ENCODE results near the gene ASTN2. TPM values are rescaled to one million over a fixed set of nuclear protein-coding genes. Genes with fewer than 3 reads are reported as not detected.

Gene ASTN2
- total and polyA plus RNA-seq, 2 donors (not counting 3 experiments of a cell fraction or from before 2014, with no cell fraction given) = 1.0 to 1.9 TPM

DNA sequence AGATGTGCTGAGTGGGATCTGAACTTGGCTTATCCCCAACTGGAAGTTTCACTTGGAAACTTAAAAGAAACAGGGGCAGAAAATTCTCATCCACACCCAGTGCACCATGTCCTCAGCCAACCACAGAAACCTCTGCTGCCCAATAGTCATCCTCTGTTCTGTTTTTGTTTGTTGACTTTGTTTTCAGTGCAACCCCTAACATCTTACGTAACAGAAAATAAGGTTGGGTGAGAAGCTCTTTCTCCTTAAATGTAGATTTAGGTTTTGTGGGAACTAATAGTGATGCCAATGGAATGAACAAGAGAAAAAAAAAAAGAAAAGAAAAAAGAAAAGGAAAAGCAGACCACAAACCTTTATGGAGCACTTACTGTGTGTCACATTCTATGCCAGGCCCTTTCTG, 998.4 kb downstream of the ASTN2 start:
- DNase-seq (ENCODE audit: low read depth, low spot score) = no peak
- Histone ChIP-seq H3K9me3 (replicated peaks; ENCODE audit: control insufficient read depth, insufficient read depth, low read length) (no peaks in the 10 kb centered on the region), H3K9ac (replicated peaks; ENCODE audit: extremely low read depth, insufficient read depth, low read length) (no peak overlapping the region), H4K20me1 (replicated peaks; ENCODE audit: control insufficient read depth, extremely low read depth, insufficient read depth, low read length) (no peaks in the 10 kb centered on the region), H3K4me3 (replicated peaks in 1 of 3; ENCODE audit: insufficient read depth in 1 of 3, low read depth in 1 of 3, low read length in 3 of 3) (no peak overlapping the region), H3K9me1 (replicated peaks; ENCODE audit: control insufficient read depth, extremely low read depth, insufficient read depth, low read length) (no peaks in the 10 kb centered on the region), H3K27me3 (ENCODE audit: control insufficient read depth in 2 of 2, insufficient read depth in 2 of 2, low read length in 2 of 2) (no peaks in the 10 kb centered on the region), H3K27ac (ENCODE audit: insufficient read depth, low read depth, low read length) (no peak overlapping the region), H2AFZ (ENCODE audit: low read depth, low read length) (no peak overlapping the region), H3K36me3 (ENCODE audit: control insufficient read depth in 2 of 2, extremely low read depth in 1 of 2, insufficient read depth in 2 of 2, low read length in 2 of 2) (no peaks in the 10 kb centered on the region), H3K4me1 (ENCODE audit: control insufficient read depth, extremely low read depth, insufficient read depth, low read length) (no peaks in the 10 kb centered on the region), H3K4me2 (ENCODE audit: insufficient read depth, low read length) (no peak overlapping the region), H3K79me2 (ENCODE audit: control insufficient read depth, insufficient read depth, low read length) (no peaks in the 10 kb centered on the region)
- intact Hi-C loops (cut with micrococcal nuclease) (no loop called here), dilution Hi-C loops (cut with MboI; ENCODE audit: extremely low pct_ligation_motif_present, low sequenced_read_pairs) (no loop called here)
- no peak for FAIRE-seq
- no TSS peak for BruUV-seq (replicated peaks)
- POLR2A ChIA-PET = no interaction called here
- TF ChIP-seq EZH2 (IDR thresholded peaks at IDR 0.05; ENCODE audit: borderline replicate concordance, low read depth, low read length, severe bottlenecking) (no peak), FOS (IDR thresholded peaks at IDR 0.05; ENCODE audit: borderline replicate concordance, insufficient read depth, low read length) (no peak), POLR2A (IDR thresholded peaks at IDR 0.05; ENCODE audit: low read depth, low read length) (no peak), MYC (IDR thresholded peaks at IDR 0.05; ENCODE audit: low read depth, low read length) (no peak), JUN (IDR thresholded peaks at IDR 0.05; ENCODE audit: borderline replicate concordance, insufficient read depth, insufficient read length, low read depth) (no peak), POLR2AphosphoS5 (IDR thresholded peaks at IDR 0.05; ENCODE audit: insufficient read depth, low read depth, low read length) (no peak), GATA2 (IDR thresholded peaks at IDR 0.05; ENCODE audit: insufficient read depth, insufficient read length, low read depth, low read length) (no peak)
- TF ChIP-seq, protein P1, sequence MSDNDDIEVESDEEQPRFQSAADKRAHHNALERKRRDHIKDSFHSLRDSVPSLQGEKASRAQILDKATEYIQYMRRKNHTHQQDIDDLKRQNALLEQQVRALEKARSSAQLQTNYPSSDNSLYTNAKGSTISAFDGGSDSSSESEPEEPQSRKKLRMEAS (IDR thresholded peaks at IDR 0.05; ENCODE audit: insufficient read depth, insufficient read length) = no peak
- TF ChIP-seq, protein P2, sequence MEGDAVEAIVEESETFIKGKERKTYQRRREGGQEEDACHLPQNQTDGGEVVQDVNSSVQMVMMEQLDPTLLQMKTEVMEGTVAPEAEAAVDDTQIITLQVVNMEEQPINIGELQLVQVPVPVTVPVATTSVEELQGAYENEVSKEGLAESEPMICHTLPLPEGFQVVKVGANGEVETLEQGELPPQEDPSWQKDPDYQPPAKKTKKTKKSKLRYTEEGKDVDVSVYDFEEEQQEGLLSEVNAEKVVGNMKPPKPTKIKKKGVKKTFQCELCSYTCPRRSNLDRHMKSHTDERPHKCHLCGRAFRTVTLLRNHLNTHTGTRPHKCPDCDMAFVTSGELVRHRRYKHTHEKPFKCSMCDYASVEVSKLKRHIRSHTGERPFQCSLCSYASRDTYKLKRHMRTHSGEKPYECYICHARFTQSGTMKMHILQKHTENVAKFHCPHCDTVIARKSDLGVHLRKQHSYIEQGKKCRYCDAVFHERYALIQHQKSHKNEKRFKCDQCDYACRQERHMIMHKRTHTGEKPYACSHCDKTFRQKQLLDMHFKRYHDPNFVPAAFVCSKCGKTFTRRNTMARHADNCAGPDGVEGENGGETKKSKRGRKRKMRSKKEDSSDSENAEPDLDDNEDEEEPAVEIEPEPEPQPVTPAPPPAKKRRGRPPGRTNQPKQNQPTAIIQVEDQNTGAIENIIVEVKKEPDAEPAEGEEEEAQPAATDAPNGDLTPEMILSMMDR (IDR thresholded peaks at IDR 0.05; ENCODE audit: extremely low read depth in 1 of 2, insufficient read depth in 1 of 2, low read depth in 1 of 2, low read length in 2 of 2) = no peak
- CTCF ChIA-PET = no interaction called here

Measured in endothelial cell of umbilical vein (primary cell).